Caco-2 (cell line): ENCODE data around the gene OLAH. TPM values are rescaled to one million over a fixed set of nuclear protein-coding genes. Genes with fewer than 3 reads are reported as not detected.

Experiments used
- BruUV-seq: library from RNA; stranded (reverse); fragments of 400-500 nt; replicated peaks from 2 replicates; lab custom pipeline; 2021; lab: Mats Ljungman, UMichigan
- CTCF ChIA-PET: fragments of 300-600 bp; sonication (Branson Sonifier 250); formaldehyde crosslinking; loops from one replicate; lab custom pipeline; 2022; ENCODE audit warnings: antibody characterized with exemption; lab: Charles Lee
- POLR2A ChIA-PET: fragments of 300-600 bp; sonication (Branson Sonifier 250); formaldehyde crosslinking; loops from one replicate; lab custom pipeline; 2022; ENCODE audit warnings: antibody characterized with exemption; lab: Charles Lee
- DNase-seq, 2 experiments: peaks; one replicate each; pipeline versions ENCODE4 v3.0.0 to v3.0.0-alpha.2; 2020 to 2022
- H3K27me3 ChIP-seq: replicated peaks from 2 replicates; pipeline ENCODE4 v1.6.0; 2011; ENCODE audit warnings: low read length; ENCODE audit not compliant: control insufficient read depth, insufficient read depth
- H3K36me3 ChIP-seq: 2 replicates; pipeline ENCODE4 v1.5.1; 2011; ENCODE audit warnings: low read length; ENCODE audit not compliant: control insufficient read depth, insufficient read depth
- H3K4me1 ChIP-seq: fragments of 250-450 bp; sonication (Bioruptor Pico); 2 replicates; pipeline ENCODE4 v1.5.1; 2020; ENCODE audit warnings: mild to moderate bottlenecking
- H3K4me3 ChIP-seq: 2 replicates; pipeline ENCODE4 v1.5.1; 2011; ENCODE audit warnings: low read depth, mild to moderate bottlenecking, control low read depth, low read length
- H3K9me3 ChIP-seq: fragments of 250-450 bp; sonication (Bioruptor Pico); 2 replicates; pipeline ENCODE4 v1.5.1; 2020; ENCODE audit warnings: mild to moderate bottlenecking, moderate library complexity
- H3K27ac Mint-ChIP-seq: one replicate; pipeline ENCODE4 v1.8.0; 2022; ENCODE audit warnings: mixed read lengths; ENCODE audit not compliant: unreplicated experiment
- H3K27me3 Mint-ChIP-seq: one replicate; pipeline ENCODE4 v1.8.0; 2022; ENCODE audit warnings: mixed read lengths; ENCODE audit not compliant: insufficient read depth, unreplicated experiment
- H3K36me3 Mint-ChIP-seq: one replicate; pipeline ENCODE4 v1.8.0; 2022; ENCODE audit warnings: mild to moderate bottlenecking, mixed read lengths; ENCODE audit not compliant: insufficient read depth, unreplicated experiment
- H3K4me1 Mint-ChIP-seq: one replicate; pipeline ENCODE4 v1.8.0; 2022; ENCODE audit warnings: low read depth, mixed read lengths; ENCODE audit not compliant: unreplicated experiment
- H3K4me3 Mint-ChIP-seq: one replicate; pipeline ENCODE4 v1.8.0; 2022; ENCODE audit warnings: mild to moderate bottlenecking, moderate library complexity, mixed read lengths; ENCODE audit not compliant: unreplicated experiment
- H3K9me3 Mint-ChIP-seq: one replicate; pipeline ENCODE4 v1.8.0; 2022; ENCODE audit warnings: mixed read lengths; ENCODE audit not compliant: unreplicated experiment
- CTCF ChIP-seq, 2 experiments: fragments of 200-600 bp in 1 of 2; IDR thresholded peaks; 1 replicate in 1 of 2; 2 replicates in 1 of 2; pipeline versions ENCODE4 v1.5.1 to v1.8.0; 2011 to 2022; ENCODE audit warnings: antibody characterized with exemption in 1 of 2, control low read depth in 1 of 2, inconsistent platforms in 1 of 2, low read depth in 1 of 2, low read length in 1 of 2, mild to moderate bottlenecking in 1 of 2, moderate library complexity in 1 of 2; ENCODE audit not compliant: insufficient read depth in 1 of 2, severe bottlenecking in 1 of 2, unreplicated experiment in 1 of 2
- intact Hi-C: fragments of 100-400 bp; cut with micrococcal nuclease; formaldehyde crosslinking; loops from one replicate; pipeline ENCODE4 v1.10.0; 2022; ENCODE audit not compliant: unreplicated experiment
- total RNA-seq: library from RNA; stranded (reverse); gene quantifications from 2 replicates; pipeline ENCODE4 v1.2.3, GENCODE V29; 2022

OLAH gene
- total RNA-seq, 1 experiment from 2014 or later = not detected

- Histone ChIP-seq H3K27me3 (no peaks in the 10 kb centered on the region), H3K36me3 (no peaks in the 10 kb centered on the region), H3K4me3 (no peak overlapping the region), H3K4me1 (no peaks in the 10 kb centered on the region), H3K9me3 (no peaks in the 10 kb centered on the region)
- ChIA-PET CTCF (no interaction called here), POLR2A (no interaction called here)
- Mint-ChIP-seq H3K27me3 (peaks cover 9% of the 10 kb centered on the region), H3K9me3 (peaks cover 11% of the 10 kb centered on the region), H3K4me3 (no peak overlapping the region), H3K27ac (no peak overlapping the region), H3K4me1 (peaks cover 11% of the 10 kb centered on the region), H3K36me3 (peaks cover 16% of the 10 kb centered on the region)
- BruUV-seq = no TSS peak
- TF ChIP-seq CTCF (IDR thresholded peaks at IDR 0.05; ENCODE audit: insufficient read depth in 1 of 2, low read depth in 1 of 2, low read length in 1 of 2, severe bottlenecking in 1 of 2, unreplicated experiment in 1 of 2) = no peak
- intact Hi-C loops = no loop called here
- DNase-seq = no peak
Observed at GRCh38 chr10:15092855-15093408, 49.2 kb downstream of the OLAH start.

GRCh38 chr10:15096661-15097010 is 52.9 kb downstream of the OLAH start:
- CTCF ChIA-PET = no interaction called here
- peaks cover 1% of the 10 kb centered on the region; the same call in 1 of the 2 replicates for H3K36me3 ChIP-seq
- Mint-ChIP-seq H3K36me3 (peaks cover 48% of the 10 kb centered on the region), H3K27me3 (peaks cover 4% of the 10 kb centered on the region), H3K9me3 (peaks cover 10% of the 10 kb centered on the region), H3K4me1 (peaks cover 20% of the 10 kb centered on the region), H3K27ac (peak overlapping the region; percentile 100), H3K4me3 (peak overlapping the region; percentile 100)
- POLR2A ChIA-PET = no interaction called here
- H3K4me1 ChIP-seq = peaks cover 9% of the 10 kb centered on the region; the same call in 1 of the 2 replicates
- no peak for DNase-seq
- H3K9me3 ChIP-seq = no peaks in the 10 kb centered on the region
- peak overlapping the region; percentile 89 for H3K4me3 ChIP-seq
- H3K27me3 ChIP-seq = no peaks in the 10 kb centered on the region
- TSS peak; percentile 49 for BruUV-seq
- no peak for TF ChIP-seq CTCF (IDR thresholded peaks at IDR 0.05; ENCODE audit: insufficient read depth in 1 of 2, low read depth in 1 of 2, low read length in 1 of 2, severe bottlenecking in 1 of 2, unreplicated experiment in 1 of 2)
- intact Hi-C loops = loop anchor here (1.0 to 2.0 kb wide), 2 partner anchors 8 to 218 kb away; partner anchors contain the start of genes ACBD7 and SUV39H2

GRCh38 chr10:15097011-15097812 is 53.5 kb downstream of the OLAH start, which contains the start of gene RPP38:
TSS of gene RPP38 (plus strand) at chr10:15097355. CDS start at chr10:15103315, 5,960 bp downstream.
- Mint-ChIP-seq H3K4me1 (peaks cover 20% of the 10 kb centered on the region), H3K36me3 (peaks cover 54% of the 10 kb centered on the region), H3K27ac (peak within 1 kb of the TSS; percentile 100), H3K27me3 (peaks cover 1% of the 10 kb centered on the region), H3K4me3 (peak within 1 kb of the TSS; percentile 100), H3K9me3 (peaks cover 4% of the 10 kb centered on the region)
- H3K4me3 ChIP-seq = peak within 1 kb of the TSS; percentile 89
- H3K9me3 ChIP-seq = no peaks in the 10 kb centered on the region
- BruUV-seq = no TSS peak
- peaks cover 1% of the 10 kb centered on the region; the same call in 1 of the 2 replicates for H3K36me3 ChIP-seq
- H3K4me1 ChIP-seq = peaks cover 9% of the 10 kb centered on the region; the same call in 1 of the 2 replicates
- H3K27me3 ChIP-seq = no peaks in the 10 kb centered on the region
- POLR2A ChIA-PET = interaction anchor here (0.7 to 1.3 kb wide), 7 partner anchors 9 to 502 kb away, joined by 3 to 7 read pairs (median 4); partner anchors contain the start of genes CDNF, HSPA14, MEIG1 and MSANTD7
- TF ChIP-seq CTCF (IDR thresholded peaks at IDR 0.05; ENCODE audit: insufficient read depth in 1 of 2, low read depth in 1 of 2, low read length in 1 of 2, severe bottlenecking in 1 of 2, unreplicated experiment in 1 of 2) = no peak
- CTCF ChIA-PET = interaction anchor here (1.1 kb wide), 1 partner anchor 106 kb away, joined by 3 read pairs; no protein-coding TSS in a partner anchor
- peak; percentile 98 to 100 for DNase-seq
- intact Hi-C loops = loop anchor here (1.0 to 2.0 kb wide), 2 partner anchors 9 to 218 kb away; partner anchors contain the start of genes ACBD7 and SUV39H2
